HEK293T (cell line): Measurements from ENCODE around the gene FKRP.

Source experiments
- CTCF ChIA-PET: fragments of 350-600 bp; formaldehyde crosslinking; extraction: SDS; loops from one replicate; lab custom pipeline; 2021; ENCODE audit warnings: antibody characterized with exemption, inconsistent platforms; lab: Yijun Ruan, JAX
- POLR2A ChIA-PET: fragments of 350-600 bp; formaldehyde crosslinking; extraction: SDS; loops from one replicate; lab custom pipeline; 2020; ENCODE audit warnings: antibody characterized with exemption, inconsistent platforms; lab: Yijun Ruan, JAX
- DNase-seq: peaks from one replicate; pipeline ENCODE4 v3.0.0; 2012; ENCODE audit warnings: mixed read lengths; ENCODE audit errors: extremely low spot score
- ARNT ChIP-seq: fragments of 450-650 bp; IDR thresholded peaks from 2 replicates; pipeline ENCODE4 v1.6.1; 2017; ENCODE audit warnings: mild to moderate bottlenecking
- BHLHE40 ChIP-seq: fragments of 450-650 bp; IDR thresholded peaks from 2 replicates; pipeline ENCODE4 v1.6.1; 2016; ENCODE audit warnings: mild to moderate bottlenecking, moderate library complexity, borderline replicate concordance
- CTBP1 ChIP-seq: fragments of 450-650 bp; IDR thresholded peaks from 2 replicates; pipeline ENCODE4 v1.6.1; 2016; ENCODE audit warnings: borderline replicate concordance
- ELF4 ChIP-seq: fragments of 450-650 bp; IDR thresholded peaks from 2 replicates; pipeline ENCODE4 v1.6.1; 2017; ENCODE audit warnings: antibody characterized with exemption
- FOXA1 ChIP-seq: fragments of 450-650 bp; IDR thresholded peaks from 2 replicates; pipeline ENCODE4 v1.6.1; 2016; ENCODE audit warnings: mild to moderate bottlenecking
- FOXK2 ChIP-seq: fragments of 450-650 bp; IDR thresholded peaks from 2 replicates; pipeline ENCODE4 v1.6.1; 2016; ENCODE audit warnings: mild to moderate bottlenecking
- FOXM1 ChIP-seq: fragments of 450-650 bp; IDR thresholded peaks from 2 replicates; pipeline ENCODE4 v1.6.1; 2017; ENCODE audit warnings: mild to moderate bottlenecking, borderline replicate concordance
- HDGF ChIP-seq: fragments of 450-650 bp; IDR thresholded peaks from 2 replicates; pipeline ENCODE4 v1.6.1; 2017; ENCODE audit warnings: antibody characterized with exemption, borderline replicate concordance
- L3MBTL2 ChIP-seq: fragments of 450-650 bp; conservative IDR thresholded peaks from 2 replicates; pipeline ENCODE4 v1.6.1; 2016; ENCODE audit warnings: mild to moderate bottlenecking
- LEF1 ChIP-seq: fragments of 450-650 bp; IDR thresholded peaks from 2 replicates; pipeline ENCODE4 v1.6.1; 2017; ENCODE audit warnings: mild to moderate bottlenecking, borderline replicate concordance
- NFRKB ChIP-seq: fragments of 450-650 bp; IDR thresholded peaks from 2 replicates; pipeline ENCODE4 v1.6.1; 2016; ENCODE audit warnings: mild to moderate bottlenecking, moderate library complexity
- SP1 ChIP-seq: fragments of 450-650 bp; IDR thresholded peaks from 2 replicates; pipeline ENCODE4 v1.6.1; 2017
- SUZ12 ChIP-seq: fragments of 450-650 bp; IDR thresholded peaks from 2 replicates; pipeline ENCODE4 v1.6.1; 2016; ENCODE audit warnings: mild to moderate bottlenecking
- TARDBP ChIP-seq: fragments of 450-650 bp; IDR thresholded peaks from 2 replicates; pipeline ENCODE4 v1.6.1; 2016
- ZNF384 ChIP-seq: fragments of 450-650 bp; IDR thresholded peaks from 2 replicates; pipeline ENCODE4 v1.6.1; 2016
- TF ChIP-seq, protein P1 (sequence below): fragments of 450-650 bp; IDR thresholded peaks from 2 replicates; pipeline ENCODE4 v1.6.1; 2016

Gene FKRP

GRCh38 chr19:46731584-46731983 is 14.3 kb upstream of the FKRP start:
- CTCF ChIA-PET = interaction anchor here (1.2 kb wide), 1 partner anchor 70 kb away, joined by 4 read pairs; no protein-coding TSS in a partner anchor
- no peak for TF ChIP-seq L3MBTL2
- no peak for DNase-seq
- POLR2A ChIA-PET = interaction anchor here (1.3 kb wide), 1 partner anchor 53 kb away, joined by 3 read pairs; no protein-coding TSS in a partner anchor

DNA sequence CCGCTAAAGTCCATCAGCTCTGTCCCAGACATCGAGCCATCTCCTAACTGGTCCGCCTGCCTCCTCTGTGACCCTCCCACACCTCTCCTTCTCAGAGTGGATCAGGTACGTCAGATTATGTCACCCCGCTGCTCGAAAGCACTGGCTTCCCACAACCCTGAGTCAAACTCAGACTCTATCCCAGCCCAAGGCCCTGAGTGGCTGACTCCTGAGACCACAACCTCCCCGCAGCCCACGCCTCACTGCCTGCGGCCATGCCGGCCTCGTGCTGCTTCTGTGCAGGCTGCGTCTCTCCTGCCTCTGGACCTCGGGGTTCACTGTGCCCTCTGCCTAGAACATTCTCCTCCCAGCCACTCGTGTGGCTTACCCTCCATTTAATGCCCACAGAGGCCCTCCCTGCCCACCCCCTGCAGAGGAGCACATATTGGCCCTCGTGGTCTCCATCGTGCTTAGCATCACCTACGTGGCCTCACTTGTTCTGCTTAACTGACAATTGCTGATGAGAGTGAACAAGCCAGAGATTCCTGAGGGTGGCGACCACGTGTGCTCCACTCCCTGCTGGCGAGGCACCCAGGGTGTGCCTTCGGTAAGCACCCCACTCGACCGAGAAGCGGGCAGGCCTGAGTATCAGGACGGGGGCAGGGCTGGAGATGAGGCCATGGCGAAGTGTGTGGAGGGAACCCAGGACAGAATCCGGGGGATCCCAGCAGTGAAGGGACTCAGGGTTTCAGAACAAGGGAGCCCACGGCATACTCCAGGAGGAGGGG is 13.5 kb upstream of the FKRP start:
- DNase-seq = no peak
- no peak for TF ChIP-seq SP1
- TF ChIP-seq NFRKB = no peak
- no peak for TF ChIP-seq BHLHE40
- POLR2A ChIA-PET = no interaction called here
- CTCF ChIA-PET = no interaction called here

DNA sequence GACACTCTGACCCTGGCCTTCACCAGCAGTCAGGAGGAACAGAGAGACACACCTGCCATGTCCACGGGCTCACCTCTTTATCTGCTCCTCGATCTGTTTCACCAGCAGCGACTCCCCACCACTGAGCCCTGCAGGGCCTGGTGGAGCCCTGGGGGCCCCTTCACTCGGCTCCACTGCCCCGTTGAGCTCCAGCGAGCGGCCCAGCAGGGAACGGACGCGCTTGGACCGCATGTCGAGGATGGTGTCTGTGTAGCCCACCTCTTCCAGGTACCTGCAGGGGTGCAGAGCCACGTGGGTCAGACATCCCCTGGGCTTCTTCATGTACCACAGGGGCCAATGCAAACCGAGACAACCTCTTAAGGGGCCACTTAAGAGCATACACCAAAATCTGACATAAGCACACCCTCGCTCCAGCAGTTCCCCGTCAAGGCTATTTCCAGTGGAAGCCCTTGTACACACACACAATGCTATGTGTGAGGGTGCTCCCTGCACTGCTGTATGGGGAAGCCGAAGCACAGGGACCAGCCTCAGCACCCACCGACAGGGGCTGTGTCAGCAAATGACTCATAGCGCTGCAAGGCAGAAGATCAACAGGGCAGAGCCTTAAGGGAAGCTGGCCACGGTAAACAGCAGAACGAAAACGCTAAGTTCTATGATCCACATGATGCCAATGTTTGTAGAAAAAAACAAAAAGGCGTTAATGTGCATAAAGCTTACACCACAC is 12.7 kb upstream of the FKRP start:
- POLR2A ChIA-PET = no interaction called here

GRCh38 chr19:46733690-46734292 is 12.1 kb upstream of the FKRP start:
- ChIA-PET CTCF (no interaction called here), POLR2A (no interaction called here)
- TF ChIP-seq SP1 = no peak
- TF ChIP-seq BHLHE40 = no peak
- TF ChIP-seq ZNF384 = no peak
- TF ChIP-seq, protein P1, sequence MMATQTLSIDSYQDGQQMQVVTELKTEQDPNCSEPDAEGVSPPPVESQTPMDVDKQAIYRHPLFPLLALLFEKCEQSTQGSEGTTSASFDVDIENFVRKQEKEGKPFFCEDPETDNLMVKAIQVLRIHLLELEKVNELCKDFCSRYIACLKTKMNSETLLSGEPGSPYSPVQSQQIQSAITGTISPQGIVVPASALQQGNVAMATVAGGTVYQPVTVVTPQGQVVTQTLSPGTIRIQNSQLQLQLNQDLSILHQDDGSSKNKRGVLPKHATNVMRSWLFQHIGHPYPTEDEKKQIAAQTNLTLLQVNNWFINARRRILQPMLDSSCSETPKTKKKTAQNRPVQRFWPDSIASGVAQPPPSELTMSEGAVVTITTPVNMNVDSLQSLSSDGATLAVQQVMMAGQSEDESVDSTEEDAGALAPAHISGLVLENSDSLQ = no peak
- TF ChIP-seq L3MBTL2 = no peak
- no peak for TF ChIP-seq TARDBP
- no peak for TF ChIP-seq HDGF
- no peak for TF ChIP-seq ARNT
- TF ChIP-seq SUZ12 = no peak
- TF ChIP-seq LEF1 = no peak
- TF ChIP-seq ELF4 = no peak
- no peak for TF ChIP-seq NFRKB
- TF ChIP-seq FOXA1 = no peak
- no peak for DNase-seq

More for the DNA sequence above, 12.7 kb upstream of the FKRP start:
- DNase-seq = no peak
- TF ChIP-seq L3MBTL2 (no peak), HDGF (no peak), LEF1 (no peak), FOXK2 (no peak), NFRKB (no peak), CTBP1 (no peak), ZNF384 (no peak), ARNT (no peak), BHLHE40 (no peak), FOXA1 (no peak), SUZ12 (no peak), SP1 (no peak)
- TF ChIP-seq, protein P1 = no peak
- CTCF ChIA-PET = no interaction called here

DNA sequence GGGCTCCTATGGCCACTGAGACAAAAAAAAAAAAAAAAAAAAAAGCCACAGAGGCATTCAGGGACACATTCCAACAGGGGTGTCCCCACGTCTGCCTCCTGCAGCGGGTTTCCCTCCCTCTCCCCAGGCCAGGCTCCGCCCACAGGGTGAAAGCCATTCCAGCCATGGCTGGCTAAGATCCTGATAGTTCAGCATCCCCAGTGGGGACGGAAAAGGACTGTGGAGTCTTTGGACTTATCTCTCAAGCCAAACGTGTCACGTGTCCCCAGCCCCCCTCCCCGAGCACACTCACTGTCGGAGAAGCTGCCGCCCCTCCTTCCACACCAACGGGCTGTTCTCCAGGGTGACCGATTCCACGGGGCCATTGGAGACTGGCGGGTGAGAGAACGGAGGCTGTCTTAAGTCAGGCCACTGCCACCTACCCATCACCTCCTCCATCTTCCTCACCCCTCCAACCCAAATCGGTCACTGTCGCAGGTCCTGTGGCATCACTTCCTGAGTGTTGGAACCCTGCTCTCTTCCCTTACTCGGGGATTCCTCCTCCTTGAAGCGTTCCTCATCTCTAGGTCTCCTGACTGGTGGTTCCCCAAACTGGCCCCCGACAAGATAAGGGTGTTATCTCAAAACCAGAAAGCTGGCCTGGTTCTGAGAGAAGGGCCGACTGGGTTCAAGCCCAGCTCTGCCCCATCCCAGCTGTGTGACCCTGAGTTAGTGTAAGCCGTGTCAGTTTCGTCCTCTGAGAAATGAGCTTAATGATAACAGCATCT is 9.1 kb upstream of the FKRP start:
- ChIA-PET CTCF (interaction anchor here (1.2 kb wide), 1 partner anchor 8 kb away, joined by 4 read pairs; no protein-coding TSS in a partner anchor), POLR2A (no interaction called here)
- DNase-seq = no peak
- no peak for TF ChIP-seq ARNT
- TF ChIP-seq CTBP1 = no peak
- no peak for TF ChIP-seq FOXM1
- no peak for TF ChIP-seq FOXK2
- TF ChIP-seq NFRKB = no peak
- TF ChIP-seq SP1 = no peak
- no peak for TF ChIP-seq ZNF384

- TF ChIP-seq NFRKB (no peak), LEF1 (no peak), TARDBP (no peak), ARNT (no peak), FOXA1 (no peak)
- POLR2A ChIA-PET = interaction anchor here (1.1 kb wide), 1 partner anchor 136 kb away, joined by 3 read pairs; the partner anchor contains the start of gene CALM3
- CTCF ChIA-PET = interaction anchor here (1.2 kb wide), 1 partner anchor 8 kb away, joined by 4 read pairs; no protein-coding TSS in a partner anchor
- no peak for DNase-seq
Measured at GRCh38 chr19:46737298-46737654, 8.6 kb upstream of the FKRP start.

DNA sequence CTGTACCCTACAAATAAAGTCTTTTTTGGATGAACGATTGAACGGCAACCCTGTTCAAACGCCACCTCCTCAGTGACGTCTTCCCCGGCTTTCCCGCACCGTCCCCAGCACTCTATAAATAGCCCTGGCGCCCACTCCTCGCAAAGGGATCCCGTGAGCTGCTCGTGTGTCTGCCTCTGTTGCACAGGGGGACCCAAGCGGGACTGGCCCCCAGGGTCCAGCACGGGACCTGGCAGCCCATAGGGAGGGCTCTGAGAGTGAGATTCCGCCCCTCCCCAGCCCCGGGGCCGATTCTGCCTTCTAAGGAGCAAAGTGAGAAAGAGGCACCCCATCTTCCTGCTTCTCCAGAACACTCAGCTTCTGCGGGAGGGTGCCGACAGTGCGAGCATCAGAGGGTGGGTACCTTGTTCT is 8.1 kb upstream of the FKRP start:
- TF ChIP-seq ZNF384 = no peak
- TF ChIP-seq FOXA1 = no peak
- no peak for TF ChIP-seq FOXK2
- TF ChIP-seq LEF1 = no peak
- no peak for TF ChIP-seq ARNT
- TF ChIP-seq NFRKB = no peak
- TF ChIP-seq, protein P1 = no peak
- TF ChIP-seq BHLHE40 = no peak
- no peak for TF ChIP-seq TARDBP
- TF ChIP-seq SP1 = no peak
- no peak for TF ChIP-seq ELF4
- no peak for TF ChIP-seq CTBP1
- TF ChIP-seq HDGF = no peak
- TF ChIP-seq SUZ12 = no peak
- TF ChIP-seq FOXM1 = no peak
- no peak for TF ChIP-seq L3MBTL2
- ChIA-PET POLR2A (interaction anchor here (1.1 kb wide), 1 partner anchor 137 kb away, joined by 3 read pairs; the partner anchor contains the start of gene CALM3), CTCF (interaction anchor here (1.2 kb wide), 1 partner anchor 9 kb away, joined by 4 read pairs; no protein-coding TSS in a partner anchor)
- no peak for DNase-seq
